ENCODE data around the gene NLRP12. TPM values are rescaled to one million over a fixed set of nuclear protein-coding genes. Genes with fewer than 3 reads are reported as not detected.
"Not testable (repeated sequence)": the region's sequence is repeated elsewhere in the genome, so short reads cannot be mapped to it uniquely, and the experiment has no call there.

Gene NLRP12
- total RNA-seq, 1 donor from 2014 or later = not detected

DNA sequence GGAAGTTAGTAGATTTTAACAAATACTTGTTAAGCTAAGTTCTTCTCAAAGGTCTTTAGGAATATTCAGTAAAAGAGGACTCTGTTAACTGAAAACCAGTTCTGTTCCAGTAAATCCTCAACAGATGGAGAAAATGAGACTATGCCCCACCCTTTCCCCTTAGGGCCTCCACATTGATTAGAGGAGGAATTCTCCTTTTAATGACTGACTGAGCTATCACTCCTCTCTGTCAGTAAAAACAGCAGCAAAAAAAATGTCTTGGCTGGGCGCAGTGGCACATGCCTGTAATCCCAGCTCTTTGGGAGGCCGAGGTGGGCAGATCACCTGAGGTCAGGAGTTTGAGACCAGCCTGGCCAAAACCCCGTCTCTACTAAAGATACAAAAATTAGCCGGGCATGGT, 50.1 kb downstream of the NLRP12 start:
- Mint-ChIP-seq H3K36me3 (ENCODE audit: low read depth) (no peaks in the 10 kb centered on the region), H3K27me3 (ENCODE audit: low read depth) (peaks cover 6% of the 10 kb centered on the region), H3K9me3 (no peaks in the 10 kb centered on the region), H3K4me1 (peaks cover 5% of the 10 kb centered on the region), H3K4me3 (no peak overlapping the region), H3K27ac (ENCODE audit: unreplicated experiment) (no peak overlapping the region)
- TF ChIP-seq CTCF (conservative IDR thresholded peaks at IDR 0.05) = no peak
- DNase-seq (ENCODE audit: low read depth, low spot score) = no peak

DNA sequence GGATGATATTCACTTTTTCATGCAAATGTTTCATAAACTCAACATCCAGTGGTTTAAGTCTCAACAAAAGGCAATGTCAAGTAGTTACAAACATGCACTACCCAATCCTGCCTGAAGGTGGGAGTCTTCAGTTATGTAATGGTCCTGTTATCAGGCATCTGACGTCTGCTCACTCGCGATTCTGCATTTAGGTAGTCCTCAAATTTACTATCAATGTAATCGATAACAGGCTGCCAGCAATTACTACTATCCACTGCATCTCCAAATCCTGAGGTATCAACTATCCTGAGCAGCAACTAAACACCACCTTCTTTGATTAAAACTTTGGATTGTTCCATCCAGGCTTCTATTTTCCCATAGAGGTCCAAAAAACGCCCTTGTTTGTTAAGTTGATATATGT, 51.2 kb downstream of the NLRP12 start:
- peak; percentile 75 for TF ChIP-seq CTCF (conservative IDR thresholded peaks at IDR 0.05)
- H3K27me3 Mint-ChIP-seq (ENCODE audit: low read depth) = peaks cover 6% of the 10 kb centered on the region
- H3K4me3 Mint-ChIP-seq = no peak overlapping the region
- no peaks in the 10 kb centered on the region for H3K36me3 Mint-ChIP-seq (ENCODE audit: low read depth)
- no peaks in the 10 kb centered on the region for H3K9me3 Mint-ChIP-seq
- no peak overlapping the region for H3K27ac Mint-ChIP-seq (ENCODE audit: unreplicated experiment)
- DNase-seq (ENCODE audit: low read depth, low spot score) = peak; percentile 66
- H3K4me1 Mint-ChIP-seq = peaks cover 5% of the 10 kb centered on the region

DNA sequence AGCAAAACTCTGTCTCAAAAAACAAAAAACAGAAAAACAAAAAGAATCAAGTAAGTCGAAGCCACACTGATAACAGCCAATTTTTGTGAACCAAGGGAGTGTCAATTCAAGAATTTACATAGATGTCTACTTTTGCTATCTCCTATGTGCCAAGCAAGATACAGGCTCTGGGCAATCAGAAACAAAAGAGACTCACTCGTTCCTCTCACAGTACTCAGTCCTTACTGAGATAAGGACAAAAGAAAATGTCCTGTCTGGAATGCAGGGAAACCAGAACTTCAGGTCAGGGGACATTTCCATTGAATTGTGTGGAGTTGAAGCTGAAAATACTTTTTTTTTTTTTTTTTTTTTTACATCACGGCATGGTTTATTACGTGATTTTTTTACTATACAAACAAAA, 53.0 kb downstream of the NLRP12 start:
- Mint-ChIP-seq H3K4me3 (no peak overlapping the region), H3K27ac (ENCODE audit: unreplicated experiment) (no peak overlapping the region), H3K9me3 (no peaks in the 10 kb centered on the region), H3K36me3 (ENCODE audit: low read depth) (no peaks in the 10 kb centered on the region), H3K27me3 (ENCODE audit: low read depth) (peaks cover 6% of the 10 kb centered on the region), H3K4me1 (peaks cover 5% of the 10 kb centered on the region)
- no peak for DNase-seq (ENCODE audit: low read depth, low spot score)
- no peak for TF ChIP-seq CTCF (conservative IDR thresholded peaks at IDR 0.05)

DNA sequence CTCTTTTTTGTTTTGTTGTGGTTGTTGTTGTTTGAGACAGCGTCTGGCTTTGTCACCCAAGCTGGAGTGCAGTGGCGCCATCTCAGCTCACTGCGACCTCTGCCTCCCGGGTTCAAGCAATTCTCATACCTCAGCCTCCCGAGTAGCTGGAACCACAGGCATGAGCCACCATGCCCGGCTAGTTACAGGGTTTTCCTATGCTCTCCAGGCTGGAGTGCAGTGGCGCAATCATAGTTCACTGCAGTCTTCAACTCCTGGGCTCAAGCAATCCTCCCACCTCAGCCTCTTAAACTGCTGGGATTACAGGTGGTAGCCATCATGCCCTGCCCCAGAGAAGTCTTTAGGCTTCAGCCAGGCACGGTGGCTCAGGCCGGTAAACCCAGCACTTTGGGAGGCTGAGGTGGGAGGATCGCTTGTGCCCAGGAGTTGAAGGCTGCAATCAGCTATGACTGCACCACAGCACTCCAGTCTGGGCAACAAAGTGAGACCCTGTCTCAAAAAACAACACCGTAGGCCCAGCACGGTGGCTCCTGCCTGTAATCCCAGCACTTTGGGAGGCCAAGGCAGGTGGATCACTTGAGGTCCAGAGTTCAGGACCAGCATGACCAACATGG, 54.3 kb downstream of the NLRP12 start:
- not testable (repeated sequence) for H3K9me3 Mint-ChIP-seq; H3K4me1 Mint-ChIP-seq; DNase-seq (ENCODE audit: low read depth, low spot score); H3K27me3 Mint-ChIP-seq (ENCODE audit: low read depth); H3K27ac Mint-ChIP-seq (ENCODE audit: unreplicated experiment); H3K36me3 Mint-ChIP-seq (ENCODE audit: low read depth); H3K4me3 Mint-ChIP-seq

DNA sequence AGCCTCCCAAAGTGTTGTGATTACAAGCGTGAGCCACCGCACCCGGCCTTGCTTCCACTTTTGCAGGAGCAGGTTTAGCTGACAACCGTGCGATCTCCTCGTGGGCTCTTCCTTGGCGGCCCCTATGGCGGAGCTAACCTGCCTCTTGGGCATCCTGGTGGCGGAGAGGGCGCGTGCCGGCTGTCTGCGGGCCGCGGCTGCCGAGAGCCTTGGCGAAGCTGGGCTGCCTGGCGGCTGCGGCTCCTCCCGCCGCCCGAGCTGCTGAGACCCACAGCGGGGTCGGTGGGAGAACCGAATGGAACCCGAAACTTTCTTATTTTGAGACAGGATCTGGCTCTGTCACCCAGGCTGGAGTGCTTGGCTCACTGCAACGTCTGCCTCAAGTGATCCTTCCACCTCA, 55.7 kb downstream of the NLRP12 start:
- H3K27ac Mint-ChIP-seq (ENCODE audit: unreplicated experiment) = no peak overlapping the region
- H3K4me3 Mint-ChIP-seq = no peak overlapping the region
- H3K4me1 Mint-ChIP-seq = peaks cover 5% of the 10 kb centered on the region
- no peak for TF ChIP-seq CTCF (conservative IDR thresholded peaks at IDR 0.05)
- DNase-seq (ENCODE audit: low read depth, low spot score) = no peak
- peaks cover 6% of the 10 kb centered on the region for H3K27me3 Mint-ChIP-seq (ENCODE audit: low read depth)
- H3K9me3 Mint-ChIP-seq = no peaks in the 10 kb centered on the region
- H3K36me3 Mint-ChIP-seq (ENCODE audit: low read depth) = no peaks in the 10 kb centered on the region

DNA sequence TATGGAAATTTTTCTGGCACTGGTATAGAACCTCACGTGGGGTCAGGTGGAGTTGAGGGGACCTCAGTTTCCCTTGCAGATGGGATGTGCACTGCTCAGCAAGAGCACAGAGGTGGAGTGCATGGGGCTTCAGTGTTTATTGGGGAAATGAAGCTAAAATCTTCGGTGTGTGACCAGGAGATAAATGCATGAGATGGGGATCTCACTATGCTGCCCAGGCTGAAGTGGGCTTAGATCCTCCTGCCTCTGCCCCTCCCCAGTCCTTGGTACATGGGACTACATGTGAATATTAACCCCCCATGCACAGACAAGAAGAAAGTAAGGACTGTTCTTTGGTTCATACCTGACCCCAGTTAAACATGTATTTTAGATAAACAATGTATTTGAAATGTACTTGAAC, 65.1 kb downstream of the NLRP12 start:
- not testable (repeated sequence) for H3K9me3 Mint-ChIP-seq; H3K4me1 Mint-ChIP-seq; H3K36me3 Mint-ChIP-seq (ENCODE audit: low read depth); H3K27me3 Mint-ChIP-seq (ENCODE audit: low read depth); H3K4me3 Mint-ChIP-seq; DNase-seq (ENCODE audit: low read depth, low spot score)
- H3K27ac Mint-ChIP-seq (ENCODE audit: unreplicated experiment) = peak overlapping the region; percentile 50

Small RNA genes within 50 kb of the gene (microRNA-seq; reads per million reads assigned to microRNA genes)
- gene MIR1283-2 (not detected), gene MIR371A (not detected), gene MIR372 (not detected), gene MIR373 (not detected), gene MIR516A1 (not detected), gene MIR516A2 (not detected), gene MIR519A1 (77.0 reads per million, percentile 58 among the genes with 10 or more reads in this experiment), gene MIR521-1 (not detected), gene MIR522 (420 reads per million, percentile 74 among the genes with 10 or more reads in this experiment), gene MIR527 (7.1 reads per million, percentile 8 among the genes with 10 or more reads in this experiment)

Other genes with a start within 250 kb of the NLRP12 start
- gene DPRX, start 192.3 kb downstream of the NLRP12 start, total RNA-seq = not detected in 2 replicates
- gene MYADM, start 43.6 kb upstream of the NLRP12 start, total RNA-seq = 15.0 and 19.1 TPM in 2 replicates
- 0.55 and 0.65 TPM in 2 replicates for gene PRKCG, start 57.9 kb upstream of the NLRP12 start, total RNA-seq
- gene CACNG7, start 85.0 kb upstream of the NLRP12 start, total RNA-seq = 25.3 and 26.4 TPM in 2 replicates
- gene CACNG8, start 138.6 kb upstream of the NLRP12 start, total RNA-seq = 0.23 and 0.33 TPM in 2 replicates
- 0.77 and 0.82 TPM in 2 replicates for gene CACNG6, start 167.3 kb upstream of the NLRP12 start, total RNA-seq
- not detected in 2 replicates for gene VSTM1, start 239.6 kb upstream of the NLRP12 start, total RNA-seq

Measured in neural crest cell (in vitro differentiated cells).